ENCODE results near the gene CCNK.

Gene CCNK

GRCh38 chr14:99509871-99510555 lies 28.8 kb downstream of the CCNK start:
- H3K9me3 Mint-ChIP-seq, result no peaks in the 10 kb centered on the region
- no peak for DNase-seq (ENCODE audit: low spot score in 2 of 2)
- ATAC-seq, result no peak
- peak overlapping the region; percentile 83 for H3K27ac Mint-ChIP-seq
- no peak overlapping the region for H3K4me3 Mint-ChIP-seq
- peaks cover 75% of the 10 kb centered on the region for H3K36me3 Mint-ChIP-seq
- H3K4me1 Mint-ChIP-seq, result peaks cover under 1% of the 10 kb centered on the region

- DNase-seq (ENCODE audit: low spot score in 2 of 2) (no peak), ATAC-seq (no peak)
- Mint-ChIP-seq H3K36me3 (peaks cover 68% of the 10 kb centered on the region), H3K9me3 (no peaks in the 10 kb centered on the region), H3K4me1 (no peaks in the 10 kb centered on the region), H3K4me3 (no peak overlapping the region), H3K27ac (no peak overlapping the region)
Measured at GRCh38 chr14:99510556-99511139, 29.4 kb downstream of the CCNK start.

GRCh38 chr14:99511421-99512109 lies 30.4 kb downstream of the CCNK start:
- no peaks in the 10 kb centered on the region for H3K9me3 Mint-ChIP-seq
- no peak for ATAC-seq
- peaks cover 59% of the 10 kb centered on the region for H3K36me3 Mint-ChIP-seq
- H3K27ac Mint-ChIP-seq, result no peak overlapping the region
- H3K4me1 Mint-ChIP-seq, result no peaks in the 10 kb centered on the region
- DNase-seq (ENCODE audit: low spot score in 2 of 2), result no peak
- no peak overlapping the region for H3K4me3 Mint-ChIP-seq

- no peaks in the 10 kb centered on the region for H3K4me1 Mint-ChIP-seq
- ATAC-seq (no peak), DNase-seq (ENCODE audit: low spot score in 2 of 2) (no peak)
- H3K9me3 Mint-ChIP-seq, result no peaks in the 10 kb centered on the region
- H3K27ac Mint-ChIP-seq, result no peak overlapping the region
- peaks cover 54% of the 10 kb centered on the region for H3K36me3 Mint-ChIP-seq
- no peak overlapping the region for H3K4me3 Mint-ChIP-seq
Measured at GRCh38 chr14:99512110-99512449, 30.9 kb downstream of the CCNK start.

- H3K36me3 Mint-ChIP-seq, result peaks cover 48% of the 10 kb centered on the region
- no peaks in the 10 kb centered on the region for H3K4me1 Mint-ChIP-seq
- H3K4me3 Mint-ChIP-seq, result no peak overlapping the region
- H3K9me3 Mint-ChIP-seq, result no peaks in the 10 kb centered on the region
- DNase-seq (ENCODE audit: low spot score in 2 of 2), result no peak
- H3K27ac Mint-ChIP-seq, result no peak overlapping the region
- ATAC-seq, result no peak
Measured at GRCh38 chr14:99512571-99513182, 31.5 kb downstream of the CCNK start.

- no peaks in the 10 kb centered on the region for H3K4me1 Mint-ChIP-seq
Measured at GRCh38 chr14:99513183-99513694, 32.0 kb downstream of the CCNK start.

GRCh38 chr14:99513946-99514551 lies 32.8 kb downstream of the CCNK start:
- no peak overlapping the region for H3K4me3 Mint-ChIP-seq
- peak overlapping the region; percentile 77 for H3K27ac Mint-ChIP-seq
- peaks cover 34% of the 10 kb centered on the region for H3K36me3 Mint-ChIP-seq
- no peaks in the 10 kb centered on the region for H3K9me3 Mint-ChIP-seq
- ATAC-seq (no peak), DNase-seq (ENCODE audit: low spot score in 2 of 2) (no peak)
- no peaks in the 10 kb centered on the region for H3K4me1 Mint-ChIP-seq

More at GRCh38 chr14:99513183-99513694, 32.0 kb downstream of the CCNK start:
- ATAC-seq (no peak), DNase-seq (ENCODE audit: low spot score in 2 of 2) (no peak)
- Mint-ChIP-seq H3K9me3 (no peaks in the 10 kb centered on the region), H3K36me3 (peaks cover 42% of the 10 kb centered on the region), H3K27ac (peak overlapping the region; percentile 77), H3K4me3 (no peak overlapping the region)

- peak overlapping the region; percentile 77 for H3K27ac Mint-ChIP-seq
- no peaks in the 10 kb centered on the region for H3K9me3 Mint-ChIP-seq
- peaks cover 28% of the 10 kb centered on the region for H3K36me3 Mint-ChIP-seq
- H3K4me1 Mint-ChIP-seq, result no peaks in the 10 kb centered on the region
- no peak for DNase-seq (ENCODE audit: low spot score in 2 of 2)
- ATAC-seq, result no peak
- no peak overlapping the region for H3K4me3 Mint-ChIP-seq
Measured at GRCh38 chr14:99514552-99515300, 33.5 kb downstream of the CCNK start.

GRCh38 chr14:99515301-99516155 lies 34.3 kb downstream of the CCNK start:
- ATAC-seq (no peak), DNase-seq (ENCODE audit: low spot score in 2 of 2) (no peak)
- H3K4me3 Mint-ChIP-seq, result no peak overlapping the region
- peaks cover 24% of the 10 kb centered on the region for H3K36me3 Mint-ChIP-seq
- no peak overlapping the region for H3K27ac Mint-ChIP-seq
- no peaks in the 10 kb centered on the region for H3K9me3 Mint-ChIP-seq
- no peaks in the 10 kb centered on the region for H3K4me1 Mint-ChIP-seq

GRCh38 chr14:99516156-99516870 lies 35.1 kb downstream of the CCNK start:
- peaks cover 16% of the 10 kb centered on the region for H3K36me3 Mint-ChIP-seq
- no peaks in the 10 kb centered on the region for H3K9me3 Mint-ChIP-seq
- no peaks in the 10 kb centered on the region for H3K4me1 Mint-ChIP-seq
- no peak for ATAC-seq
- no peak overlapping the region for H3K4me3 Mint-ChIP-seq
- no peak for DNase-seq (ENCODE audit: low spot score in 2 of 2)
- no peak overlapping the region for H3K27ac Mint-ChIP-seq

GRCh38 chr14:99516871-99517642 lies 35.8 kb downstream of the CCNK start:
- no peaks in the 10 kb centered on the region for H3K4me1 Mint-ChIP-seq
- peaks cover 13% of the 10 kb centered on the region for H3K36me3 Mint-ChIP-seq
- no peaks in the 10 kb centered on the region for H3K9me3 Mint-ChIP-seq
- no peak for DNase-seq (ENCODE audit: low spot score in 2 of 2)
- ATAC-seq, result no peak
- H3K27ac Mint-ChIP-seq, result no peak overlapping the region
- H3K4me3 Mint-ChIP-seq, result no peak overlapping the region

- DNase-seq (ENCODE audit: low spot score in 2 of 2) (no peak), ATAC-seq (no peak)
- Mint-ChIP-seq H3K9me3 (no peaks in the 10 kb centered on the region), H3K36me3 (peaks cover 5% of the 10 kb centered on the region), H3K27ac (no peak overlapping the region), H3K4me1 (no peaks in the 10 kb centered on the region), H3K4me3 (no peak overlapping the region)
Measured at GRCh38 chr14:99517643-99518381, 36.6 kb downstream of the CCNK start.

Data from stimulated activated effector memory CD8-positive, alpha-beta T cell treated with anti-CD3 and anti-CD28 coated beads, Interleukin-12 subunit alpha, Interleukin-12 subunit beta, amount 100 ng/mL, for 72 hours (primary cell).